A549 (cell line): ENCODE measurements around the gene SHLD2. TPM values are rescaled to one million over a fixed set of nuclear protein-coding genes. Genes with fewer than 3 reads are reported as not detected.

Source experiments
- ATAC-seq, 2 experiments: fragments of 200-7000 bp in 1 of 2; fragments of >200 bp in 1 of 2; cut with Nextera tagmentation in 1 of 2; cut with Tn5 transposase in 1 of 2; 3 replicates each; pipeline versions ENCODE4 v1.8.0 to v1.9.1; 2018 to 2020; ENCODE audit warnings: mild to moderate bottlenecking in 1 of 2, moderate library complexity in 1 of 2
- CTCF ChIA-PET: fragments of 300-600 bp; sonication (Branson Sonifier 250); formaldehyde crosslinking; extraction: SDS; loops from one replicate; lab custom pipeline; 2021; ENCODE audit warnings: antibody characterized with exemption, inconsistent platforms; lab: Yijun Ruan, JAX
- POLR2A ChIA-PET: fragments of 350-600 bp; formaldehyde crosslinking; extraction: SDS; loops from one replicate; lab custom pipeline; 2021; ENCODE audit warnings: antibody characterized with exemption, inconsistent platforms; lab: Yijun Ruan, JAX
- DNase-seq, 2 experiments: peaks; one replicate each; pipeline versions ENCODE4 v3.0.0 to v3.0.0-alpha.2; 2011 to 2016; ENCODE audit warnings: low read depth in 1 of 2, low spot score in 1 of 2
- FAIRE-seq: peaks from 2 replicates; lab custom pipeline; 2011; peaks lifted over from hg19 to GRCh38; lab: Jason Lieb, UNC
- H3K27ac ChIP-seq, 2 experiments: fragments of >200 bp; sonication (Bioruptor Twin); formaldehyde crosslinking; 3 replicates each; pipeline ENCODE4 v1.5.1; 2016 to 2017
- H3K4me1 ChIP-seq: fragments of >200 bp; sonication (Bioruptor Twin); formaldehyde crosslinking; 3 replicates; pipeline ENCODE4 v1.6.1; 2016
- H3K4me2 ChIP-seq: fragments of >200 bp; sonication (Bioruptor Twin); formaldehyde crosslinking; 3 replicates; pipeline ENCODE4 v1.6.1; 2016
- H3K4me3 ChIP-seq: fragments of >200 bp; sonication (Bioruptor Twin); formaldehyde crosslinking; 3 replicates; pipeline ENCODE4 v1.5.1; 2016
- H3K9me3 ChIP-seq: fragments of >200 bp; sonication (Bioruptor Twin); formaldehyde crosslinking; 3 replicates; pipeline ENCODE4 v1.6.1; 2016
- BHLHE40 ChIP-seq: IDR thresholded peaks from 2 replicates; pipeline ENCODE4 v1.6.1; 2012; ENCODE audit warnings: low read depth, low read length, inconsistent platforms
- CHD2 ChIP-seq: fragments of 150-350 bp; IDR thresholded peaks from 2 replicates; pipeline ENCODE4 v1.6.1; 2014; ENCODE audit warnings: low read length; ENCODE audit not compliant: partially characterized antibody
- CTCF ChIP-seq: fragments of >200 bp; sonication (Bioruptor Twin); formaldehyde crosslinking; IDR thresholded peaks from 3 replicates; pipeline ENCODE4 v1.5.1; 2016
- EHMT2 ChIP-seq: fragments of 200-600 bp; sonication (generic); IDR thresholded peaks from 2 replicates; pipeline ENCODE4 v1.6.1; 2016; ENCODE audit warnings: antibody characterized with exemption, low read depth, mild to moderate bottlenecking, moderate library complexity
- FOSL2 ChIP-seq, 2 experiments: fragments of 450-650 bp in 1 of 2; fragments of >200 bp in 1 of 2; sonication (Bioruptor Twin) in 1 of 2; formaldehyde crosslinking; IDR thresholded peaks; 2 replicates each; pipeline versions ENCODE4 v1.5.0 to v1.6.1; 2016 to 2020; ENCODE audit warnings: mild to moderate bottlenecking in 1 of 2, moderate library complexity in 1 of 2
- FOXS1 ChIP-seq: fragments of 250-450 bp; sonication (Bioruptor Pico); IDR thresholded peaks from 2 replicates; pipeline ENCODE4 v1.5.0; 2020; ENCODE audit warnings: mild to moderate bottlenecking, moderate library complexity
- HDAC2 ChIP-seq: fragments of 200-600 bp; sonication (generic); IDR thresholded peaks from 2 replicates; pipeline ENCODE4 v1.6.1; 2016
- HEYL ChIP-seq: fragments of 250-450 bp; sonication (Bioruptor Pico); IDR thresholded peaks from 2 replicates; pipeline ENCODE4 v1.8.0; 2021; ENCODE audit warnings: mild to moderate bottlenecking, moderate library complexity
- HOXA7 ChIP-seq: fragments of 250-450 bp; sonication (Bioruptor Pico); IDR thresholded peaks from 2 replicates; pipeline ENCODE4 v1.5.0; 2020; ENCODE audit warnings: mild to moderate bottlenecking, moderate library complexity
- HOXB13 ChIP-seq: fragments of 250-450 bp; sonication (Bioruptor Pico); IDR thresholded peaks from 2 replicates; pipeline ENCODE4 v1.5.0; 2020; ENCODE audit warnings: low read depth, mild to moderate bottlenecking, moderate library complexity
- HOXB5 ChIP-seq: fragments of 250-450 bp; sonication (Bioruptor Pico); IDR thresholded peaks from 2 replicates; pipeline ENCODE4 v1.5.0; 2020; ENCODE audit warnings: mild to moderate bottlenecking, moderate library complexity
- JUN ChIP-seq, 2 experiments: fragments of >200 bp; sonication (Bioruptor Twin); formaldehyde crosslinking; IDR thresholded peaks; 2 replicates in 1 of 2; 3 replicates in 1 of 2; pipeline ENCODE4 v1.6.1; 2016 to 2017
- JUNB ChIP-seq: fragments of >200 bp; sonication (Bioruptor Twin); formaldehyde crosslinking; IDR thresholded peaks from 2 replicates; pipeline ENCODE4 v1.6.1; 2016
- KDM5A ChIP-seq: fragments of 200-600 bp; sonication (generic); IDR thresholded peaks from 2 replicates; pipeline ENCODE4 v1.6.1; 2016; ENCODE audit warnings: antibody characterized with exemption, mild to moderate bottlenecking
- MAFK ChIP-seq: fragments of 450-650 bp; IDR thresholded peaks from 2 replicates; pipeline ENCODE4 v1.6.1; 2014; ENCODE audit not compliant: partially characterized antibody
- MAX ChIP-seq: IDR thresholded peaks from 2 replicates; pipeline ENCODE4 v1.6.1; 2012
- NFE2L2 ChIP-seq: fragments of 150-350 bp; conservative IDR thresholded peaks from 2 replicates; pipeline ENCODE4 v1.6.1; 2014; ENCODE audit warnings: low read length
- NPAS2 ChIP-seq: fragments of 250-450 bp; sonication (Bioruptor Pico); IDR thresholded peaks from 2 replicates; pipeline ENCODE4 v1.8.0; 2022; ENCODE audit warnings: mild to moderate bottlenecking, moderate library complexity, borderline replicate concordance
- NR3C1 ChIP-seq: fragments of >200 bp; sonication (Bioruptor Twin); formaldehyde crosslinking; IDR thresholded peaks from 3 replicates; pipeline ENCODE4 v1.6.1; 2017
- PHF8 ChIP-seq: fragments of 200-600 bp; sonication (generic); IDR thresholded peaks from 2 replicates; pipeline ENCODE4 v1.6.1; 2016; ENCODE audit warnings: low read depth, mild to moderate bottlenecking, antibody characterized with exemption, moderate library complexity, borderline replicate concordance
- POLR2A ChIP-seq: IDR thresholded peaks from 2 replicates; pipeline ENCODE4 v1.6.1; 2012; ENCODE audit warnings: mild to moderate bottlenecking, low read length
- RCOR1 ChIP-seq: fragments of 150-350 bp; IDR thresholded peaks from 2 replicates; pipeline ENCODE4 v1.6.1; 2014; ENCODE audit warnings: antibody characterized with exemption, low read length, low read depth
- RNF2 ChIP-seq: fragments of 200-600 bp; sonication (generic); IDR thresholded peaks from 2 replicates; pipeline ENCODE4 v1.6.1; 2016; ENCODE audit warnings: low read depth, mild to moderate bottlenecking, antibody characterized with exemption, moderate library complexity, borderline replicate concordance
- SREBF2 ChIP-seq: fragments of 450-650 bp; IDR thresholded peaks from 2 replicates; pipeline ENCODE4 v1.6.1; 2014; ENCODE audit warnings: mild to moderate bottlenecking, moderate library complexity
- TFCP2L1 ChIP-seq: fragments of 250-450 bp; sonication (Bioruptor Pico); IDR thresholded peaks from 2 replicates; pipeline ENCODE4 v1.5.0; 2021; ENCODE audit warnings: mild to moderate bottlenecking
- TP53 ChIP-seq: fragments of 250-450 bp; sonication (Bioruptor Pico); IDR thresholded peaks from 2 replicates; pipeline ENCODE4 v1.5.0; 2021; ENCODE audit warnings: mild to moderate bottlenecking, moderate library complexity
- USF2 ChIP-seq: fragments of 450-650 bp; IDR thresholded peaks from 2 replicates; pipeline ENCODE4 v1.6.1; 2014; ENCODE audit warnings: antibody characterized with exemption
- ZC3H11A ChIP-seq: fragments of 450-650 bp; IDR thresholded peaks from 2 replicates; pipeline ENCODE4 v1.6.1; 2014; ENCODE audit warnings: antibody characterized with exemption, mild to moderate bottlenecking
- WGBS: methylation state at CpG from one replicate; pipeline ENCODE4 v1.1.6; 2017; ENCODE audit errors: missing lambda C conversion rate; 5-methylcytosine and 5-hydroxymethylcytosine counted together
- polyA minus RNA-seq: library from RNA; depleted of rRNA, polyadenylated mRNA; stranded (reverse); fragments of >200 nt; gene quantifications from 2 replicates; pipeline ENCODE4 v1.2.3, GENCODE V29; 2011; rRNA and poly(A)+ RNA removed
- polyA plus RNA-seq, 4 experiments: library from polyadenylated mRNA; depleted of rRNA in 3 of 4; stranded (reverse); fragments of >200 nt; fragmentation: RNase III in 1 of 4; extraction: RNeasy Plus Mini Kit Qiagen cat#74134 plus additional on column Dnase treatment in 1 of 4; gene quantifications; 2 replicates in 3 of 4; 3 replicates in 1 of 4; pipeline ENCODE4 v1.2.3, GENCODE V29; 2011 to 2017
- TF ChIP-seq, protein P1 (sequence below): fragments of >200 bp; sonication (Bioruptor Twin); formaldehyde crosslinking; IDR thresholded peaks from 3 replicates; pipeline ENCODE4 v1.6.1; 2016
- TF ChIP-seq, protein P2 (sequence below): fragments of 250-450 bp; sonication (Bioruptor Pico); IDR thresholded peaks from 2 replicates; pipeline ENCODE4 v1.5.0; 2020; ENCODE audit warnings: low read depth, mild to moderate bottlenecking, moderate library complexity
- TF ChIP-seq, protein P3 (sequence below): fragments of >200 bp; sonication (Bioruptor Twin); formaldehyde crosslinking; IDR thresholded peaks from 2 replicates; pipeline ENCODE4 v1.6.1; 2016

The SHLD2 gene, protein sequence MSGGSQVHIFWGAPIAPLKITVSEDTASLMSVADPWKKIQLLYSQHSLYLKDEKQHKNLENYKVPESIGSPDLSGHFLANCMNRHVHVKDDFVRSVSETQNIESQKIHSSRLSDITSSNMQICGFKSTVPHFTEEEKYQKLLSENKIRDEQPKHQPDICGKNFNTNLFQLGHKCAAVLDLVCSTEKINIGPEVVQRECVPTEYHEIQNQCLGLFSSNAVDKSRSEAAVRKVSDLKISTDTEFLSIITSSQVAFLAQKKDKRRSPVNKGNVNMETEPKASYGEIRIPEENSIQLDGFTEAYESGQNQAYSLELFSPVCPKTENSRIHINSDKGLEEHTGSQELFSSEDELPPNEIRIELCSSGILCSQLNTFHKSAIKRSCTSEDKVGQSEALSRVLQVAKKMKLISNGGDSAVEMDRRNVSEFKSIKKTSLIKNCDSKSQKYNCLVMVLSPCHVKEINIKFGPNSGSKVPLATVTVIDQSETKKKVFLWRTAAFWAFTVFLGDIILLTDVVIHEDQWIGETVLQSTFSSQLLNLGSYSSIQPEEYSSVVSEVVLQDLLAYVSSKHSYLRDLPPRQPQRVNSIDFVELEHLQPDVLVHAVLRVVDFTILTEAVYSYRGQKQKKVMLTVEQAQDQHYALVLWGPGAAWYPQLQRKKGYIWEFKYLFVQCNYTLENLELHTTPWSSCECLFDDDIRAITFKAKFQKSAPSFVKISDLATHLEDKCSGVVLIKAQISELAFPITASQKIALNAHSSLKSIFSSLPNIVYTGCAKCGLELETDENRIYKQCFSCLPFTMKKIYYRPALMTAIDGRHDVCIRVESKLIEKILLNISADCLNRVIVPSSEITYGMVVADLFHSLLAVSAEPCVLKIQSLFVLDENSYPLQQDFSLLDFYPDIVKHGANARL
- polyA plus RNA-seq (2011; rRNA removed) = 39.9 and 45.4 TPM in 2 replicates
- 7.3 and 8.5 TPM in 2 replicates for polyA plus RNA-seq (2012; cell fraction: cytosol; rRNA removed)
- 4.6 and 6.5 TPM in 2 replicates for polyA plus RNA-seq (2012; cell fraction: nucleus; rRNA removed)
- polyA plus RNA-seq (2017; fragmentation: RNase III; extraction: RNeasy Plus Mini Kit Qiagen cat#74134 plus additional on column Dnase treatment) = 22.9 to 25.4 TPM (median 24.4 TPM) in 3 replicates
- polyA minus RNA-seq = 11.0 and 13.9 TPM in 2 replicates

DNA sequence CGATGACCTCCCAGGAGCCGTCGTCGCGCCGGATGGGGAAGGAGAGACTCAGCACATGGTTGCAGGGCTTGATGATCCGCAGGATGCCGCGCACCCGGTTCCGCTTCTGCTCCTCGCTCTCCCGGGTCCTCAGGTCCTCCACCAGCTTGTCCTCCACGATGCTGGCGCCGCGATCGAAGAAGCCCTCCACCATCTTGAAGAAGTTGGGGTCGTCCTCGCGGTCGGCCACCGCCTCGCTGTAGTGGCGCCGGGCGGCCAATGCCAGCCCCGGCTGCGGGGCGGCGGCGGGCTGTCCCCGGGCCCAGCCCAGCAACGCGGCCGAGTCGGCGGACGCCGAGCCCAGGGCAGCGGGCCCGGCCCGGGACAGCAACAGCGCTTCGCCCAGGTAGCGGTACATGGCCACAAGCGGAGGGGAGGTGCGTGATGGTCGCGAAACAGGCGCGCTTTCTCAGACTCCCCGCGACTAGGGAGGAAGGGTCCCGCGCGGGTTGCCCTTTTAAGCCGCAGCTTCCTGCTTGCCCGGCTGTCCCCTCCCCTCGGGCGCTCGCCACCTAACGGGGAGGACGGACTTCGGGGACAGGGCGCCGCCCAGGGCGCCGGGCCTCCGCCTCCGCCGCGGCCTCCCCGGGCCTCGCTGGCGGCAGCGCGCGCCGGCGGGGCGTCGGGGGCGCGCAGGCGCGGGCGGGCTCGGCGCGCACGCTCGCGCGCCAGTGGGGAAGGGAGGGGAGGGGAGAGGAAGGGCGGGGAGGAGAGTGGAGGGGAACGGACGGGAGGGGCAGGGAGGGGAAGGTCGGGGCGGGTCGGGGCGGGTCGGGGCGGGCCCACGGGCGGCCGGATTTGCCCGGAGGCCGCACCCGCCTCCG, at the start of gene SHLD2, which contains the start of gene GLUD1:
Gene SHLD2, plus strand, starts transcription at position 834 of the 863 bp plus-strand sequence. CDS start 56,149 bp downstream, outside the sequence.
Gene GLUD1, minus strand, starts transcription at position 471 of the 863 bp plus-strand sequence. Its CDS starts 74 bp downstream, at position 397.
- CTCF ChIA-PET = interaction anchor here (1.0 to 2.1 kb wide), 2 partner anchors 134 to 156 kb away, joined by 3 to 4 read pairs; no protein-coding TSS in a partner anchor
- H3K27ac ChIP-seq = peak within 1 kb of the TSS; percentile 95 to 97
- peak within 1 kb of the TSS; percentile 94 for H3K4me2 ChIP-seq
- WGBS = 0% methylated on average over 8 of the region's 111 CpGs
- ATAC-seq = peak; percentile 77 to 83
- POLR2A ChIA-PET = interaction anchor here (1.6 to 2.0 kb wide), 4 partner anchors 10 to 125 kb away, joined by 5 to 9 read pairs (median 6); no protein-coding TSS in a partner anchor
- H3K4me3 ChIP-seq = peak within 1 kb of the TSS; percentile 92
- H3K4me1 ChIP-seq = peaks cover 38% of the 10 kb centered on the region
- DNase-seq = peak; percentile 86 to 94
- H3K9me3 ChIP-seq = no peaks in the 10 kb centered on the region
- no peak for FAIRE-seq
- TF ChIP-seq NFE2L2 (no peak), HEYL (no peak), MAX (peak; percentile 62), SREBF2 (no peak), TFCP2L1 (CRISPR knock-in tag) (no peak), CHD2 (no peak), HOXB13 (no peak), ZC3H11A (no peak), HOXA7 (CRISPR knock-in tag) (no peak), FOSL2 (IDR thresholded peaks at IDR 0.05) (no peak), FOSL2 (CRISPR knock-in tag; IDR thresholded peaks at IDR 0.05) (0 out of 2 replicates have a peak, but pooled peaks have one; percentile 8), CTCF (no peak), BHLHE40 (no peak), JUNB (no peak), NPAS2 (no peak), TP53 (CRISPR knock-in tag) (0 out of 2 replicates have a peak, but pooled peaks have one; percentile 54), POLR2A (peak; percentile 98), NR3C1 (no peak), USF2 (no peak), FOXS1 (CRISPR knock-in tag) (no peak), RCOR1 (no peak), HDAC2 (no peak), MAFK (no peak), KDM5A (no peak), RNF2 (no peak), EHMT2 (no peak), PHF8 (peak; percentile 46; the same call in 1 of the 2 replicates), JUN (IDR thresholded peaks at IDR 0.05) (no peak; a peak in 2 of 5 replicates), HOXB5 (no peak)
- TF ChIP-seq, protein P1, sequence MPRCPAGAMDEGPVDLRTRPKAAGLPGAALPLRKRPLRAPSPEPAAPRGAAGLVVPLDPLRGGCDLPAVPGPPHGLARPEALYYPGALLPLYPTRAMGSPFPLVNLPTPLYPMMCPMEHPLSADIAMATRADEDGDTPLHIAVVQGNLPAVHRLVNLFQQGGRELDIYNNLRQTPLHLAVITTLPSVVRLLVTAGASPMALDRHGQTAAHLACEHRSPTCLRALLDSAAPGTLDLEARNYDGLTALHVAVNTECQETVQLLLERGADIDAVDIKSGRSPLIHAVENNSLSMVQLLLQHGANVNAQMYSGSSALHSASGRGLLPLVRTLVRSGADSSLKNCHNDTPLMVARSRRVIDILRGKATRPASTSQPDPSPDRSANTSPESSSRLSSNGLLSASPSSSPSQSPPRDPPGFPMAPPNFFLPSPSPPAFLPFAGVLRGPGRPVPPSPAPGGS = no peak
- TF ChIP-seq, protein P2, sequence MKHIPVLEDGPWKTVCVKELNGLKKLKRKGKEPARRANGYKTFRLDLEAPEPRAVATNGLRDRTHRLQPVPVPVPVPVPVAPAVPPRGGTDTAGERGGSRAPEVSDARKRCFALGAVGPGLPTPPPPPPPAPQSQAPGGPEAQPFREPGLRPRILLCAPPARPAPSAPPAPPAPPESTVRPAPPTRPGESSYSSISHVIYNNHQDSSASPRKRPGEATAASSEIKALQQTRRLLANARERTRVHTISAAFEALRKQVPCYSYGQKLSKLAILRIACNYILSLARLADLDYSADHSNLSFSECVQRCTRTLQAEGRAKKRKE (CRISPR knock-in tag) = no peak
- TF ChIP-seq, protein P3, sequence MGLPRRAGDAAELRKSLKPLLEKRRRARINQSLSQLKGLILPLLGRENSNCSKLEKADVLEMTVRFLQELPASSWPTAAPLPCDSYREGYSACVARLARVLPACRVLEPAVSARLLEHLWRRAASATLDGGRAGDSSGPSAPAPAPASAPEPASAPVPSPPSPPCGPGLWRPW = no peak
